ENCODE measurements around the gene TIMM13.
A peak's percentile ranks its signal among the peaks of the same experiment; 100 is the strongest.
"Not testable (repeated sequence)": the region's sequence is repeated elsewhere in the genome, so short reads cannot be mapped to it uniquely, and the experiment has no call there.

The TIMM13 gene

DNA sequence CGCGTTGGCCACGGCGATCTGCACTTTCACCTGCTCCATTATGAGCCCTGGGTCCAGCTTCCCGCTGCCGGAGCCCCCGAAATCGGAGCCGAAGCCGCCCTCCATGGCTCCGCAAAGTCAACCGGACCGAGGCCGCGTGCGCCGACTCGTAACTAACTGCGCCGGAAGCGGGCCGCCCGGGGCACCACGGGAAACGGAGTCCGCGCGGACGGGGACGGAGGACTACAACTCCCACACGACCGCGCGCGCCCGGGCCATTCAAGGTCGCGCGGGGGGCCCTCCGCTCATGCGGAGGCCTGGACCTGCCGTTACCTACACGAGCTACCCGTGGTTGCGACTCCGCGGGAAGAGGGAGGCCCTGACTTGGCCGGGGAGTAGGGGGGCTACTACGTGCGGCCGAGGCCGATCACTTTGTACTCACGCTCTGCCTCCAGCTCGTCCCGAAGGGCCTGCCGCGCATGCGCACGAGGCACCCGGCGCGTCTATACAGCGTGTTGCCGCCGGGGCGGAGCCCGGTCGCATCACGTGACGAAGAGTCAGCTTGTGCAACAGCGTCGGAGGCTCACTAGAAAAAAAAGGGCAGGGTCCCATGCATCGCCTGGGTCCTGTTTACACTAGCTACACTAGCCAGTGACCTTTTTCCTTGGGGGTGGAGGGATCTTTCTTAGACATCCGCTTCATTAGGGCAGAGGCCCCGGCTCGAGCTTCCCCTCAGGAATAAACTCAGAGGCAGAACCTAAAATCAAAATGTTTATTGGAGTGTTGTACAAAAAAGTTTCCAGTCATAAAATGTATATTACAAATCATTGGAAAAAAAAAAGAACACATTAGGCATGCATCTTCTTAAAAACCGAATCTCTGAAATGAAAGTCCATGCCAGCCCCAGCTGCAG lies at the start of gene TIMM13:
TSS of gene TIMM13 (minus strand) at position 158 of the 892 bp plus-strand sequence. CDS start at position 105, 53 bp downstream.
- peak; percentile 26 for DNase-seq

DNA sequence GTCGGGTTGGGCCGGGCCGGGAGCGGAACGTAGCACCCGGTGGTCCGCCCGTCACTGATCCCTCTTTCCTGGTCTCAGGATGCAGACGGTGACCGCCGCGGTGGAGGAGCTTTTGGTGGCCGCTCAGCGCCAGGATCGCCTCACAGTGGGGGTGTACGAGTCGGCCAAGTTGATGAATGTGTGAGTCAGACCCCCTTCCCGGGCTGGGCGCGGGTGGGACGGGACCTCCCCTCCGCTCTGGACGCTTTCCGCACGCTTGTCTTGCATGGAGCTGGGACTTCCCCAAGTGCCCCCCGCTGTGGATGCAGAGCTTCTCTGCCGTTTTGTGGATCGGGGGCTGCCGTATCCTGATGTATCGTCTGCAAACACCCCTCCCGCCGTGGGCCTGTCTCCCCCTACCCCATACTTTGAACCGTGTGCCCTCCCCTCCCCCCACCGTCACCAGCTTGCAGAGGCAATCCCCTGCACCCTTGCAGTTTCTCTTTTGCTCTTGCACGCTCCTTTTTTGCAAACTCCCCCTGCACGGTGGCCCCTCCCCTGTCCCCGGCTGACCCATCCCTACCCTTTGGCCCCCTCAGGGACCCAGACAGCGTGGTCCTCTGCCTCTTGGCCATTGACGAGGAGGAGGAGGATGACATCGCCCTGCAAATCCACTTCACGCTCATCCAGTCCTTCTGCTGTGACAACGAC lies 49.2 kb upstream of the TIMM13 start:
- no peak for DNase-seq

GRCh38 chr19:2475702-2476450 lies 48.5 kb upstream of the TIMM13 start, which contains the start of gene GADD45B:
GADD45B (plus strand) TSS chr19:2476127; CDS start chr19:2476359, 232 bp downstream.
- DNase-seq = peak; percentile 76

DNA sequence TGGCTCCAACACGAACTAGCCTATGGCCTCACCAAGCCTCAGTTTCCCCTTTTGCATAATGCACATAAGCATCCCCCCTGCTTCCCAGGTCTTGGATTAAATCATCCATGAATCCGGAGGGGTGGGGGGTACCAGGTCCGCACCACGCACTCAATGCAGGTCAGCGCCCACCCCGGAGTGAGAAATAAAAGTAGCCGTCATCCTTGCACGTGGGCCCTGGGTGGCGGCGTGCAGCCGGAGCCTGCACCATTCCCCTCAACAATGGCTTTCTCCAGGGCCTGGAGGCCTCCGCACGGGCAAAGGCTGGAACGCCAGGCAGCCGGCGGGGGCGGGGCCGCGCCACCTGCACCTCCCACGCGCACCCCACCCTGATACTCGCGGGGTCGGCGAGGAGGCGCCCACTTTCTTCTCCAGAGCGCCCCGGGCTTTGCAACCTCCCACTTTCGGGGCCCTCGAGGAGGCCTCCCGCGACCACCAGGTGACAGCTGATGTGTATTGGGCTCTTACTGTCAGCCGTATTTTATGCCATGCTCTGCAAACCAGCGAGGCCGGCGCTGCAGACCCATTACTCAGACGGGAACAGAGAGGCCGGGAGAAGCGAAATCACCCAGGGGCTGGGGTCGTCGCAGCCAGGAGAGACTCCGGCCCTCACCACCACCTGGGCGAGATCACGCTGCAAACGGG lies 47.8 kb upstream of the TIMM13 start:
- DNase-seq = peak; percentile 24

GRCh38 chr19:2474232-2475017 lies 47.0 kb upstream of the TIMM13 start:
- DNase-seq = peak; percentile 31

GRCh38 chr19:2469915-2470200 lies 42.5 kb upstream of the TIMM13 start:
- DNase-seq = not testable (repeated sequence)

DNA sequence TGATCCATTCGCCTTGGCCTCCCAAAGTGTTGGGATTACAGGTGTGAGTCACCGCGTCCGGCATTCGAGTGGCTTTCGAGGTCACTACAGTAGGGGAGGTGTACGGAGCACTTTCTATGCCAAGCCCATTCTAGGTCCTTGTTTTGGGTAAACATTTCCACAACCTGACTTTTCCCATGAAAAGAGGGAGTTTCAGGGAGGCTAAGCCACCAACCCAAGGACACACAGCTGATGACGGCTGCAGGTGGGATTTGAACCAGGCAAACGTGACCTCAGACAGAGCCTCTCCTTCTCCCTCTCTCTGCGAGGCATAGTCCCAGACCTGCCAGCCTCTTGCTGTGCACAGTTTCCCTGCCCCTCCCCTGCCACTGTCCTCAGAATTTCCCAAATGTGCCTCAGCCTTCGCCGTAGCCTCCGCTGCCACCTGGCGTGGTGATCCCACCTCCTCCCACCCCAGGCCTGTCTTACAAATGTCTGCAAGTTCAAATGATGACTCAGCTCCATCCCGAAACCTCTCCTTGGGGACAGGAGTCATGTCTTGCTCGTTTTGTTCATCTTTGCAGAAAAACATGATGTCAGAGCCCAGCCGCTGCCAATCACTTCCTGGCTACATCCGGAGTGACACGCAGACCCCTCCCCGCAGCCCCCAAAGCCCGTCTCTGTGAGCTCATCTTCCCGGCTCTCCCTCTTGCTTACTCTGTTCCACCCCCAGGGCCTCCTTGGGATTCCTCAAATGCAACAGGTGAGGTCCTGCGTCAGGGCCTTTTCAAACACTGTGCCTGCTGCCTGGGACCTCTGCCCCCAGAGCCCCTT lies 41.9 kb upstream of the TIMM13 start:
- DNase-seq = no peak

- no peak for DNase-seq
Observed at GRCh38 chr19:2468596-2468995, 41.2 kb upstream of the TIMM13 start.

DNA sequence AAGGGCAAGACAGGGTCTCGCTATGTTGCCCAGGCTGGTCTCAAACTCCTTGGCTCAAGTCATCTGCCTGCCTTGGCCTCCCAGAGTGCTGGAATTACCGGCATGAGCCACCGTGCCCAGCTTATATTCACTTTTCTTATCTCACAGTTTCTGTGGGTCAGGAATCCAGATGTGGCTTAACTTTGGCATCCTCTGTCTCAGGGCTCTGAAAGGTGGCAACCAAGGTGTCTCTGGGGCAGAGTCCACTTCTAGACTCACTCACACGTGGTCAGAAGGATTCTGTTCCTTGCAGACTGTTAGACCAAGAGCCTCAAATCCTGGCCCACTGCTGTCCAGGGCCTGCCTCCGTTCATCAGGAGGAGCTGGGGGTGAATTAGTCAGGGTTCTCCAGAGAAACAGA lies 37.0 kb upstream of the TIMM13 start:
- DNase-seq = no peak

GRCh38 chr19:2463694-2464093 lies 36.3 kb upstream of the TIMM13 start:
- DNase-seq = not testable (repeated sequence)

- DNase-seq = no peak
Observed at GRCh38 chr19:2462635-2463421, 35.4 kb upstream of the TIMM13 start.

DNA sequence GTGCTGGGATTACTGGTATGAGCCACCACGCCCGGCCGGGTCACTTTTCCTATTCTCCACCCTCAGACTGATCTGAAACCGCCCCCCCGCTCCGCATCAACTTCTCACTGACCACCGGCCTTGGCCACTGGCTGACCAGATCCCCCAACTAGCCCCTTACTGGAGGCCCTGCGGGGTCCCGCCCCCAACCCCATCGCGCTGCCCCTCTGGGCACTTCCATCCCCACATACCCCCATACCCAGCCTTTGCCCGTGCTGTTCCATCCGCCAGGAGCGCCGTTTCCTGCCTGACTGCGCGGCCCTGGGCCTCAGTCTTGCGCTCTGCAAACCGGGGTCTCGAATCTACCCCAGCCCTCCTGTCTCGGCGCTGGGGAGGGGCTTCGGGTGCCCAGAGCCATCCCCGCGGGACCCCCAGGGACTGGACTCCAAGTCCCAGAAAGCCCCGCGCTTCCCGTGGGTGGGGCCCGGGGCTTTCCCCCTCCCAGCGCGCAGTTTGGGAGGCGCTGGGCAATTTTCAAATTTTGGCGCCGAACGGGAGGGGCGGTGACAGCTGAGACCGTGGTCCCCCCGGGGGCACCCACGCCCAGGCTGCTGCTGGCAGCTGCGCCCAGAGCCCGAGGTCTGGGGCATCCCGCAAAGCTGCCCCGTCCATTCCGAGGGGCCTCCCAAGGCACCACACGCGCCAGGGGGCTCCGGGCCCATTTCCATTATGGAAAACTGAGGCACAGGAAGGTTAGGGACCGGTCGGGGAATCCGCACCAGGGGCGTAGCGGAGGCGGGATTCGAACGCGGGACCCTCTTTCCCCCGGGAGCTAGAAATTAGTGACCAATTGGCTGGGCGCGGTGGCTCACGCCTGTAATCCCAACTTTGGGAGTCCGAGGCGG lies 34.6 kb upstream of the TIMM13 start:
- no peak for DNase-seq

DNA sequence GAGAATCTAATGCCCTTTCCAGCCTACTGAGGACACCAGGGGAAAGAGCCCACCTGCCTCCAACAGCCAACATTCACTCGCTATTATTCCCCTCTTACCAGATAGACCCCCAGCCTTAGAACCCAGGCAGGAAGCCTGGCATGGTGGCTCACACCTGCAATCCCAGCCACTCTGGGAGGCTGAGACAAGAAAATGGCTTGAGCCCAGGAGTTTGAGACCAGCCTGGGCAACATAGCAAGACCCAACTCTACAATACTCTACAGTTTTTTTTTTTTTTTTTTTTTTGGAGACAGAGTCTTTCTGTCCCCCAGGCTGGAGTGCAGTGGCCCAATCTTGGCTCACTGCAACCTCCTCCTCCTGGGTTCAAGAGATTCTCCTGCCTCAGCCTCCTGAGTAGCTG lies 32.9 kb upstream of the TIMM13 start:
- DNase-seq = no peak

DNA sequence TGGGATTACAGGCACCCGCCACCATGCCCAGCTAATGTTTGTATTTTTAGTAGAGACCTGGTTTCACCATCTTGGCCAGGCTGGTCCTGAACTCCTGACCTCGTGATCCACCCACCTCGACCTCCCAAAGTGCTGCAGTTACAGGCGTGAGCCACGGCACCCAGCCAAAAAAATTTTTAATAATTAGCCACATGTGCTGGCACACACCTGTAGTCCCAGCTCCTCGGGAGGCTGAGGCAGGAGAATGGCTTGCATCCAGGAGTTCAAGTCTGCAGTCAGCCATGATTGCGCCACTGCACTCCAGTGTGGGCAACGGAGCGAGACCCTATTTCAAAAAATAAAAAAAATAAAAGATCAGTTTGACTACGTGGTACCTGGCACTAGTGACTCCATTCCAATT lies 31.4 kb upstream of the TIMM13 start:
- DNase-seq = not testable (repeated sequence)

GRCh38 chr19:2458054-2458453 lies 30.7 kb upstream of the TIMM13 start:
- DNase-seq = no peak

DNA sequence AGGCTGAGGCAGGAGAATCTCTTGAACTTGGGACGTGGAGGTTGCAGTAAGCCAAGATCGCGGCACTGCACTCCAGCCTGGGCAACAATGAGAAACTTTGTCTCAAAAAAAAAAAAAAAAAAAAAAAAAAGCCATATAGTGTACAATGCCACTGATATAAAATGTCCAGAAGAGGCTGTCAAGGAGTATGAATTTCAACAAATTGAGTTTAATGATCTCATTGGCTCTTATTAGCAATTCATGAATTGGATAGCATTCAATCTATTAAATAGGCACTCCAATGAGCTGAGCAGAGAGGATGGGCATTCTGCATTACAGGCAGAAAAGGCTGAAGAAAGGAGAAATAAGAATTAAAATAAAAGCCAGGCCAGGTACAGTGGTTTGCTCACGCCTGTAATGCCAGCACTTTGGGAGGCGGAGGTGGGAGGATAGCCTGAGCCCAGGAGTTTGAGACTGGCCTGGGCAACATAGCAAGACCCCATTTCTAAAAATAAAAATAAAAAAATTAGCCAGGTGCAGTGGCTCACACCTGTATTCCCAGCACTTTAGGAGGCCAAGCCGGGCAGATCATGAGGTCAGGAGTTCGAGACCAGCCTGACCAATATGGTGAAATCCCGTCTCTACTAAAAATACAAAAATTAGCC lies 30.1 kb upstream of the TIMM13 start:
- no peak for DNase-seq

- DNase-seq = no peak
Observed at GRCh38 chr19:2455851-2456570, 28.6 kb upstream of the TIMM13 start.
